Loucy (cell line): Measurements from ENCODE around the gene LCE2D.

Experiments
- EZH2phosphoT487 ChIP-seq: fragments of 200-600 bp; IDR thresholded peaks from 2 replicates; pipeline ENCODE4 v1.6.1; 2018; ENCODE audit warnings: antibody characterized with exemption, mild to moderate bottlenecking, moderate library complexity, borderline replicate concordance
- TF ChIP-seq, protein P1 (sequence below): fragments of 200-600 bp; sonication (generic); conservative IDR thresholded peaks from 2 replicates; pipeline ENCODE4 v1.5.1; 2014; ENCODE audit warnings: mild to moderate bottlenecking, antibody characterized with exemption, low read length

DNA sequence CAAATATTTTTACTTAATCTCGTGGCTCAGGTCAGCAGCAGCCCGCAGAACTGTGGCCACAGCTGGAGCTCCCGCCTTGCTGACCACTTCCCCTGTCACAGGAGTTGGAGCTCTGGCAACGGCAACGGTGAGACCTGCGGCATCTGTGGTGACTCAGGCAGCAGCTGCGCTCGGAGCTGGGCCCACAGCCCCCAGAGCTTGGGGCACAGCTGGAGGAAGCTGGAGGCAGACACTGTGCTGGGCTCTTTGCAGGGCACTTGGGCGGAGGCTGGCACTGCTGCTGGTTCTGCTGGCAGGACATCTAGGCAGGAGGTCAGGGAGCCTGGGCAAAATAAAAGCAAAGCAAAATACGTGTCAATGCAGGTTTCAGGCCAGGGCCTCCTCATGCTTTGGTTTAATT is 40.4 kb upstream of the LCE2D start, which contains the start of gene LCE3A:
- TF ChIP-seq, protein P1, sequence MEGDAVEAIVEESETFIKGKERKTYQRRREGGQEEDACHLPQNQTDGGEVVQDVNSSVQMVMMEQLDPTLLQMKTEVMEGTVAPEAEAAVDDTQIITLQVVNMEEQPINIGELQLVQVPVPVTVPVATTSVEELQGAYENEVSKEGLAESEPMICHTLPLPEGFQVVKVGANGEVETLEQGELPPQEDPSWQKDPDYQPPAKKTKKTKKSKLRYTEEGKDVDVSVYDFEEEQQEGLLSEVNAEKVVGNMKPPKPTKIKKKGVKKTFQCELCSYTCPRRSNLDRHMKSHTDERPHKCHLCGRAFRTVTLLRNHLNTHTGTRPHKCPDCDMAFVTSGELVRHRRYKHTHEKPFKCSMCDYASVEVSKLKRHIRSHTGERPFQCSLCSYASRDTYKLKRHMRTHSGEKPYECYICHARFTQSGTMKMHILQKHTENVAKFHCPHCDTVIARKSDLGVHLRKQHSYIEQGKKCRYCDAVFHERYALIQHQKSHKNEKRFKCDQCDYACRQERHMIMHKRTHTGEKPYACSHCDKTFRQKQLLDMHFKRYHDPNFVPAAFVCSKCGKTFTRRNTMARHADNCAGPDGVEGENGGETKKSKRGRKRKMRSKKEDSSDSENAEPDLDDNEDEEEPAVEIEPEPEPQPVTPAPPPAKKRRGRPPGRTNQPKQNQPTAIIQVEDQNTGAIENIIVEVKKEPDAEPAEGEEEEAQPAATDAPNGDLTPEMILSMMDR: no peak
- TF ChIP-seq EZH2phosphoT487: no peak
